Cerebellar nuclear complex (tissue), 1 donor: ENCODE data around the gene RBMY1J.
"Not testable (repeated sequence)": the region's sequence is repeated elsewhere in the genome, so short reads cannot be mapped to it uniquely, and the experiment has no call there.

ENCODE experiments used
- DNase-seq, 2 experiments: peaks; one replicate each; lab custom pipeline; 2025; lab: John Stamatoyannopoulos, UW

RBMY1J gene

DNA sequence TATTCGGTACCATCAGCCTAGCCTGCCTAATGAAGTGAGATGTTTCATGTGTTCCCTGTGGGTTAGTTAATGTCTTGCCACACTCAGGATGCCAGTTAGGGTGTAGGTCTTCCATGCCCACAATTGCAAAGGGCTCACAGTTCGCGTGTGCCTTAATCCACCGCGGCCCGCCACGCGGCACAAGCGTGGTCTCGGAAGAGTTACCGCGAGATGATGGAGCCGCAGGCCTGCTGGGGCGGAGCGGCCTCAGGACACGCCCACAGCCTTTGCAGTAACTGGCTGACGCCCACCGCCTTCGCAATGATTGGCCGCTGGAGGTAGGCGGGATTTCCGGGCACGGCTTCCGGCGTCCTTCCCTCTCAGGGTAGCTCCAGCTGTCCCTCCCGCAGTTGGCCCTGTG, at the start of gene RBMY1J:
TSS of gene RBMY1J (plus strand) at position 301 of the 400 bp plus-strand sequence. CDS start 2,038 bp downstream, outside the sequence.
- not testable (repeated sequence) for DNase-seq

DNA sequence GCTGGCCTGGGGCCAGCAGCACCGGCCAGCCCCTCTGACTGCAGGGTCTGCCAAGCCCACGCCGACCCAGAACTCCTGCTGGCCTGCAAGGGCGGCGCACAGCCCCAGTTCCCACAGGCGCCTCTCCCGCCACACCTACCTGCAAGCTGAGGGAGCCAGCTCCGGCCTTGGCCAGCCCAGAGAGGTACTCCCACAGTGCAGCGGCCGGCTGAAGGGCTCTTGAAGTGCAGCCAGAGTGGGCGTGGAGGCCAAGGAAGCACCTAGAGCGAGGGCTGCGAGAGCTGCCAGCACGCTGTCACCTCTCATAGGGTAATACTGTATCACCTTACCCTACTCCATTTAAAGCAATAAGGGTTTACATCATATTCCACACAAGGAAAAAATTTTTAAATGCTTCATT, 35.8 kb upstream of the RBMY1J start:
- DNase-seq, result no peak

DNA sequence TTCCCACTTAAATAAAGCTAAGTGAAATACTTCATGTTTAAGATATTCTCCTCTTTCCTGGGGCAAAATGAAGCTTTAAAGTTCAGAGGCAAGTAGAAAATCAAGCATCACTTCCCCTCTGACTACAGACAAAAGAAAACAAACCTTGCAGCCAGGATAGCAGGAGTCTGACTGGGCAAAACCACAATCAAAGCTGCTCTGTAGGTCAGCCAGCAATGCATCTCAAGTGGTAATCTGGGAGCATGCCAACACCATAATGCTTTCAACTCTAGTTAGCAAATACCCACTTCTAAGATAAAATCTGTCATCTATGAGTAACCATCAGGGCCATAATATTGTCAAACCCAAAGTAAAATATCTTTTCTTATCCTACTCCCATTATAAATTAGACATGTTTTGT, 32.6 kb upstream of the RBMY1J start:
- no peak for DNase-seq

DNA sequence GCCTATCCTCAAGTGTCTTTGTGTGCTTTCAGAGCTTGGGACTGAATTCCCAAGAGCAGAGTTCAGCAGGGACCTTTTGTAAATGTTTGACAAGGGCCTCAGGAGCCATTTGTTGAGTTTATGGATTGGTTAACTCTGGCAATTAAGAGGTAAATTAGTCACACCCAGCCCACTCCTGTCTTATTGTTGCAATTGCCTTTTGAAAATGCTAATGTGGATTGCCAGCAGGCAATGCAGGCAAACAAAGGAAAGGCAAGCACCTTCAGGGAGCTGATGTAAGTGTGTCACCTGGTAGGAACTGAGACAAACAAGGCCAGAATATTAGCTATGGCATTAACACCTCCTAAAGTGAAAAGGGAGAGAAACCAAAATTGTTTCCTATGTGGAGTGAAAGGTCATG, 29.7 kb upstream of the RBMY1J start:
- DNase-seq, result no peak

DNA sequence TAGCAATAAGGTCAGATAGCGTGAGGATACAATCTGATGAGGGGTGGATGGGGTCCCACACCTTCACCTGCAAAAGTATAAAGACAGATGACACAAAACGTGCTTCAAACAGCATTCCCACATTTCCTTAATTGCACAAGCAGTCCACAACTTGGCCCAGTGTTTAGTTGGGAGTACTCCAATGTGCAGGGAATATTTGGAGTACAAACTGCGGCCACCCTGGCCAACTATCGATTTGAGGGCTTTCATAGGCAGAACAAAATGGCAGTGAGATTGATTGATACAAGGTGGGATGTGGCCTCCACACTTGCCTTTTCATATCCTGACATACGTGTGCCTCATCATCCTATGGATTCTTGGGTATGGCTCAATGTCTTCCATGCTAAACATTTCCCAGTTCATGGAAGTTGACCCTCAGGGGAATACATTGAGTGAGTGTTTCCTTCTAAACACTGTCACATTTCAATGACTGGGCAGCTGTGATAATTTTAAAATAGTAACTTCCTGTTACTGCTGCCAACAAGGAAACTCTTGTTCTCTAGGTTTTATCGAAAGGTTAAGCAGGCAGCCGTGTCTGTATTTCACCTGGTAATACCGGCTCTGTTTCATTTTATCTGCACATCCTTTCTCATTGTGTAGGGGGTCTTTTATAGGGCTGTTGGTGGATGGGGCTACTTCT, 41.6 kb downstream of the RBMY1J start:
- not testable (repeated sequence) for DNase-seq

DNA sequence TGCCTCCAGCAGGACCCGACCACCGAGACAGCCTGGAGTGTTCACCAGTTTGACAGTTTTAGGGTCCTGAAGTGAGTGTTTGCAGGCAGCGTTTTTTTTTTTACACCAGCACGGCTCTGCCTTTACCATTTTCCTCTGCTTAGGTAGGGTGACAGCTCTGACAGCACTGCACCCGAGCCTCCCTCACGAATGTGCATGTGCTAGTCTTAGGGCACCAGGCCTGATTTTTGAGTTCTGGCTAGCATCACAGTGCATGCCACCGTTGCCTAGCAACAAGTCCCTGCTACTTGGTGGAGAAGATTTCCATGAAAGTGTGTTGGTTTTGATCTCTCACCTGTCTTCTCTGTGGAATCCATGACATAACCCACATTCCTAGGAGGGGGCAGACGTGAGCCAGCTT, 52.3 kb downstream of the RBMY1J start:
- not testable (repeated sequence) for DNase-seq

DNA sequence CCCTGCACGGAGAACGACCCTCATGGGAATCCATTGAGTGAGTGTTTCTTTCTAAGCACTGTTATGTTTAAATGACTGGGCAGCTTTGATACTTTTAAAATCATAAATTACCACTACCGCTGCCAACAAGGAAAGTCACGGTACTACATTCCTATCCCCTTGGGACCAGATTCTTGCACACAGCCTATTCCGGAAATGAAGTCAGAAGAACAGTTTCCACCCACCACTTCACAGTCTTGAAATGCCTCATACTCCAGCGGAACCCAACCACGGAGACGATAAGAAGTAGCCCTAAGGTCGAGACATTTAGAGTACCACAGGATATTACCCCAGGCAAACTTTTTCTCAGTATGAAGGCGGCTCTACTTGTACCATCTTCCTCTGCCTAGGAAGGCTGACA, 58.8 kb downstream of the RBMY1J start:
- not testable (repeated sequence) for DNase-seq
